ENCODE results near the gene ZNF140. TPM values are rescaled to one million over a fixed set of nuclear protein-coding genes. Genes with fewer than 3 reads are reported as not detected.
A peak's percentile ranks its signal among the peaks of the same experiment; 100 is the strongest.

Gene ZNF140
- total and polyA plus RNA-seq, 2 of the 13 experiments (the other 11 are each of a cell fraction or from before 2014, with no cell fraction given) = 8.7 to 13.5 TPM

- no peak for TF ChIP-seq MYNN (CRISPR knock-in tag; IDR thresholded peaks at IDR 0.05; ENCODE audit: low read depth)
- TF ChIP-seq ZNF253 (CRISPR knock-in tag; IDR thresholded peaks at IDR 0.05; ENCODE audit: borderline replicate concordance) = 0 out of 2 replicates have a peak, but pooled peaks have one; percentile 57
- TF ChIP-seq ZBTB43 (CRISPR knock-in tag; conservative IDR thresholded peaks at IDR 0.05) = peak; percentile 83
- TF ChIP-seq ZBTB1 (CRISPR knock-in tag; IDR thresholded peaks at IDR 0.05; ENCODE audit: borderline replicate concordance) = 0 out of 2 replicates have a peak, but pooled peaks have one; percentile 33
- TF ChIP-seq ZSCAN21 (CRISPR knock-in tag; IDR thresholded peaks at IDR 0.05; ENCODE audit: borderline replicate concordance) = peak; percentile 77; the same call in 1 of the 2 replicates
- peak; percentile 93 for TF ChIP-seq KMT2B (CRISPR knock-in tag; IDR thresholded peaks at IDR 0.05)
- peak; percentile 48 for TF ChIP-seq RXRA (CRISPR knock-in tag; IDR thresholded peaks at IDR 0.05)
- no peak for TF ChIP-seq NONO (IDR thresholded peaks at IDR 0.05)
- TF ChIP-seq NONO (CRISPR knock-in tag; conservative IDR thresholded peaks at IDR 0.05) = peak; percentile 87
- TF ChIP-seq MYC (CRISPR knock-in tag; IDR thresholded peaks at IDR 0.05; ENCODE audit: borderline replicate concordance) = peak; percentile 80
- TF ChIP-seq TEAD3 (CRISPR knock-in tag; optimal IDR thresholded peaks at IDR 0.05; ENCODE audit: borderline replicate concordance) = no peak
- peak; percentile 55; the same call in 1 of the 2 replicates for TF ChIP-seq ZXDC (CRISPR knock-in tag; IDR thresholded peaks at IDR 0.05)
- TF ChIP-seq NR1H2 (CRISPR knock-in tag; IDR thresholded peaks at IDR 0.05; ENCODE audit: borderline replicate concordance, low read depth) = peak; percentile 57; the same call in 1 of the 2 replicates
- peak; percentile 38; the same call in 1 of the 2 replicates for TF ChIP-seq RELA (CRISPR knock-in tag; IDR thresholded peaks at IDR 0.05)
- TF ChIP-seq MAX (IDR thresholded peaks at IDR 0.05) = peak; percentile 81
- TF ChIP-seq ZNF800 (CRISPR knock-in tag; IDR thresholded peaks at IDR 0.05) = peak; percentile 85; the same call in 1 of the 2 replicates
- 0 out of 2 replicates have a peak, but pooled peaks have one; percentile 41 for TF ChIP-seq E2F2 (CRISPR knock-in tag; IDR thresholded peaks at IDR 0.05; ENCODE audit: borderline replicate concordance)
- TF ChIP-seq MTA1 (CRISPR knock-in tag; IDR thresholded peaks at IDR 0.05; ENCODE audit: borderline replicate concordance) = peak; percentile 74
- TF ChIP-seq ZNF317 (CRISPR knock-in tag; IDR thresholded peaks at IDR 0.05) = 0 out of 2 replicates have a peak, but pooled peaks have one; percentile 31
- TF ChIP-seq NFYB (CRISPR knock-in tag; IDR thresholded peaks at IDR 0.05) = peak; percentile 53; the same call in 1 of the 2 replicates
- peak; percentile 84; the same call in 1 of the 2 replicates for TF ChIP-seq ATF7-NPFF (CRISPR knock-in tag; IDR thresholded peaks at IDR 0.05; ENCODE audit: low read depth)
These were observed 49.5 kb downstream of the ZNF140 start, which contains the start of the genes ZNF10 and ZNF891 (continued) for GRCh38 chr12:133130038-133130807.

Data from HepG2 (cell line).